ENCODE measurements around the gene TMEM63C. TPM values are rescaled to one million over a fixed set of nuclear protein-coding genes. Genes with fewer than 3 reads are reported as not detected.
"Not testable (repeated sequence)": the region's sequence is repeated elsewhere in the genome, so short reads cannot be mapped to it uniquely, and the experiment has no call there.

TMEM63C gene
- total and polyA plus RNA-seq, 5 donors: 0.03 to 0.23 (median 0.13) TPM; not detected in 1

DNA sequence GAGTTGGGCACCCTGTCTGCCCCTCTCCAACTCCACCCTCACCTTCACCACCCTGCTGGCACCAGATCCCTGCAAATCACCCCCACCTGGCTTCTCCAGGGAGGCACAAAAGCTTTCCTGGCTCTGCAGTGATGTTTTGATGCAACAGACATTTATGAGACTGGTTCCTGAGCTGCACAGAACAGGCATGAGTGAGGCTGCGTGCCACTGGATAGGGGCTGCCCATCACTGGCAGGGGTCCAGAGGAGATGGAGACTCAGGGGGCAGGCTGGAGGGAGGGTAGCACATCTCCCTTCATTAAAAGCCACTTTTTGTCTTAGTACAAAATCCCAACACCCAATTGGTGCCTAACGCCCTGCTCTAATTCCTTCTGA lies 22.7 kb upstream of the TMEM63C start:
- no peaks in the 10 kb centered on the region for H3K9me3 ChIP-seq (ENCODE audit: control insufficient read depth, low read length)
- H3K27me3 ChIP-seq (ENCODE audit: control insufficient read depth, insufficient read depth): no peaks in the 10 kb centered on the region
- H3K4me3 ChIP-seq (ENCODE audit: low read length): no peak overlapping the region
- no peak overlapping the region for H3K27ac ChIP-seq (ENCODE audit: low read length)
- no peak for DNase-seq
- H3K4me1 ChIP-seq (ENCODE audit: control insufficient read depth, insufficient read depth, low read length): peaks cover 2% of the 10 kb centered on the region
- WGBS: 59% methylated on average over 2 of the region's 2 CpGs
- no peak for ATAC-seq
- intact Hi-C loops (cut with DNase I): loop anchor here in 2 of 4 donors (10.0 kb wide), 1 partner anchor 156 kb away; no protein-coding TSS in a partner anchor

GRCh38 chr14:77161011-77161410 lies 20.6 kb upstream of the TMEM63C start:
- WGBS: 72% methylated on average over 4 of the region's 4 CpGs
- ATAC-seq: no peak

DNA sequence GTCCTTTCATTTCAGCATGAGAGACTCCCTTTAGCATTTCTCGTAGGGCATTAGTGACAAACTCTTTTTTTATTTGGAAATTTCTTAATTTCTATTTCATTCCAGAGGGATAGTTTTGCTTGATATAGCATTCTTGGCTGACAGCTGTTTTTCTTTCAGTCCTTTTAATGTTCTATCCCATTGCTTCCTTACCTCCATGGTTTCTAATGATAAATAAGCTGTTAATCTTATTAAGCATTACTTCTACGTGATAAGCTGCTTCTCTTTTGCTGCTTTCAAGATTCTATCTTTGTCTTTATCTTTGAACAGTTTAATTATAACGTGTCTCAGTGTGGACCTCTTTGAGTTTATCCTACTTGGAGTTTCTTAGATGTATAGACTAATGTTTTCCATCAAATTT lies 11.6 kb upstream of the TMEM63C start:
- no peaks in the 10 kb centered on the region for H3K9me3 ChIP-seq (ENCODE audit: control insufficient read depth, low read length)
- no peak for ATAC-seq

More at GRCh38 chr14:77161011-77161410, 20.6 kb upstream of the TMEM63C start:
- Histone ChIP-seq H3K4me1 (ENCODE audit: control insufficient read depth, insufficient read depth, low read length) (no peaks in the 10 kb centered on the region), H3K4me3 (ENCODE audit: low read length) (no peak overlapping the region), H3K27me3 (ENCODE audit: control insufficient read depth, insufficient read depth) (no peaks in the 10 kb centered on the region), H3K27ac (ENCODE audit: low read length) (no peak overlapping the region), H3K9me3 (ENCODE audit: control insufficient read depth, low read length) (no peaks in the 10 kb centered on the region)
- intact Hi-C loops (cut with DNase I): no loop called here
- DNase-seq: no peak

GRCh38 chr14:77172916-77173315 lies 8.7 kb upstream of the TMEM63C start:
- intact Hi-C loops (cut with DNase I): no loop called here
- Histone ChIP-seq H3K4me1 (ENCODE audit: control insufficient read depth, insufficient read depth, low read length) (no peaks in the 10 kb centered on the region), H3K27me3 (ENCODE audit: control insufficient read depth, insufficient read depth) (no peaks in the 10 kb centered on the region), H3K9me3 (ENCODE audit: control insufficient read depth, low read length) (no peaks in the 10 kb centered on the region), H3K4me3 (ENCODE audit: low read length) (no peak overlapping the region), H3K27ac (ENCODE audit: low read length) (no peak overlapping the region)
- WGBS: 74% methylated on average over 5 of the region's 5 CpGs
- DNase-seq: no peak
- ATAC-seq: no peak

More for the DNA sequence above, 11.6 kb upstream of the TMEM63C start:
- intact Hi-C loops (cut with DNase I): no loop called here
- no peaks in the 10 kb centered on the region for H3K4me1 ChIP-seq (ENCODE audit: control insufficient read depth, insufficient read depth, low read length)
- DNase-seq: no peak
- no peak overlapping the region for H3K27ac ChIP-seq (ENCODE audit: low read length)
- H3K27me3 ChIP-seq (ENCODE audit: control insufficient read depth, insufficient read depth): no peaks in the 10 kb centered on the region
- no peak overlapping the region for H3K4me3 ChIP-seq (ENCODE audit: low read length)
- 61% methylated on average over 3 of the region's 3 CpGs for WGBS

DNA sequence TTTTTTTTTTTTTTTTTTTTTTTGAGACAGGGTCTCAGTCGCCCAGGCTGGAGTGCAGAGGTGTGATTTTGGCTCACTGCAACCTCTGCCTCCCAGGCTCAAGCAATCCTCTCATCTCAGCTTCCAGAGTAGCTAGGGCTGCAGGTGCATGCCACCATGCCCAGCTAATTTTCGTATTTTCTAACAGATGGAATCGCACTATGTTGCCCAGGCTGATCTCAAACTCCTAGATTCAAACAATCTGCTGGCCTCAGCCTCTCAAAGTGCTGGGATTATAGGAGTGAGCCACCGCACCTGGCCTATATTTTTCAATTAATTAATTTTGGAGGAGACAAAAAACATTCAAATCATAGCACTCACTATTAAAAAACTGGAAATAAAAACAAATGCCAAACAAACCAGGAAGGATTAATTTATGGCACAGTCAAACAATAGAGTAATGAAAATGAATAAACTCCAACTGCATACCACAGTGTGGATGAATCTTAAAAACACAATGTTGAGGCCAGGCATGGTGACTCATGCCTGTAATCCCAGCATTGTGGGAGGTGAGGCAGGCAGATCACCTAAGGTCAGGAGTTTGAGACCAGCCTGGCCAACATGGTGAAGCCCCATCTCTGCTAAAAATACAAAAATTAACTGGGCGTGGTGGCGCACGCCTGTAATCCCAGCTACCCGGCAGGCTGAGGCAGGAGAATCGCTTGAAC lies 7.5 kb upstream of the TMEM63C start:
- ATAC-seq; H3K9me3 ChIP-seq (ENCODE audit: control insufficient read depth, low read length); intact Hi-C loops (cut with DNase I); H3K4me1 ChIP-seq (ENCODE audit: control insufficient read depth, insufficient read depth, low read length); H3K27me3 ChIP-seq (ENCODE audit: control insufficient read depth, insufficient read depth); H3K27ac ChIP-seq (ENCODE audit: low read length); H3K4me3 ChIP-seq (ENCODE audit: low read length); DNase-seq: not testable (repeated sequence)
- WGBS: 88% methylated on average over 9 of the region's 9 CpGs

DNA sequence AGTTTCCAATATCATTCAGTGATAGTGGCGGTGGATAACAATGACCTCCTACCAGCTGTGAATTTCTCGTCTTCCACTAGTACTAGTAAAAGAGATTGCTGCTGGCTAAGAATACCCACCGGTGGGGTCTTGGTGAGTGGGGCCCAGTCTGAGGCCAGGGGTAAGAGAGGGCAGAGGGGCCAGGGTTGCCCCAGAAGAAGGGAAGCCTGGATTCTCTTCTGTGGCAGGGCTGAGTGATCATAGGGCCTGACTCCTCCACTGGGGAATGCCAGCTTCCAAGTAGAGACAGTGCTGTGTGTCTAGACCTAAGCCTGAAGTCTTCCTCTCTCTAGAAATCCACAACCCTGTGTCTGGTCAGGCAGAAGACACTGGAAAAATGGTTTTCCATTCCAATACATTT lies 5.8 kb upstream of the TMEM63C start:
- DNase-seq (no peak), ATAC-seq (no peak)
- no peak overlapping the region for H3K4me3 ChIP-seq (ENCODE audit: low read length)
- H3K4me1 ChIP-seq (ENCODE audit: control insufficient read depth, insufficient read depth, low read length): no peaks in the 10 kb centered on the region
- no peaks in the 10 kb centered on the region for H3K27me3 ChIP-seq (ENCODE audit: control insufficient read depth, insufficient read depth)
- no peaks in the 10 kb centered on the region for H3K9me3 ChIP-seq (ENCODE audit: control insufficient read depth, low read length)
- 49% methylated on average over 3 of the region's 3 CpGs for WGBS
- H3K27ac ChIP-seq (ENCODE audit: low read length): no peak overlapping the region
- intact Hi-C loops (cut with DNase I): no loop called here

GRCh38 chr14:77177702-77178101 lies 3.9 kb upstream of the TMEM63C start:
- no peak overlapping the region for H3K27ac ChIP-seq (ENCODE audit: low read length)
- ATAC-seq (no peak), DNase-seq (no peak)
- H3K4me1 ChIP-seq (ENCODE audit: control insufficient read depth, insufficient read depth, low read length): peaks cover 1% of the 10 kb centered on the region
- H3K27me3 ChIP-seq (ENCODE audit: control insufficient read depth, insufficient read depth): no peaks in the 10 kb centered on the region
- WGBS: 33% methylated on average over 1 of the region's 1 CpG
- H3K9me3 ChIP-seq (ENCODE audit: control insufficient read depth, low read length): no peaks in the 10 kb centered on the region
- intact Hi-C loops (cut with DNase I): no loop called here
- no peak overlapping the region for H3K4me3 ChIP-seq (ENCODE audit: low read length)

DNA sequence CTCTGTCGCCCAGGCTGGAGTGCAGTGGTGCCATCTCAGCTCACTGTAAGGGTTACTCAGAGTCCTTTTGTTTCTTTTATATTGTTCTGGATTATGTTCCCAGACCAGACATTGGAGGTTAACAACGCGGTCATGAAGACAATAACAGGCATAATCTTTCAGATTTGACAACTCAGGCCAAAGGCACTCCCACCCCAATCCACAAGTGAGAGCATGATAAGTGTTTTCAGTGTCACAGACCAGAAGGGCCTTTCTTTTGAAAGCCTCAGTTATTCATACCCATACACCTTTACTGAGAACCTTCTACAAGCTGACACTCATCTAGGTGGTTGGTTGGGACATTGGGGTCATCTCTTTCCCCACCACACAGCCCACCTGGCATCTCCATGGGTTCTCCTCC lies 2.9 kb upstream of the TMEM63C start:
- DNase-seq (no peak), ATAC-seq (no peak)
- H3K27me3 ChIP-seq (ENCODE audit: control insufficient read depth, insufficient read depth): no peaks in the 10 kb centered on the region
- no peaks in the 10 kb centered on the region for H3K9me3 ChIP-seq (ENCODE audit: control insufficient read depth, low read length)
- peaks cover 1% of the 10 kb centered on the region for H3K4me1 ChIP-seq (ENCODE audit: control insufficient read depth, insufficient read depth, low read length)
- H3K4me3 ChIP-seq (ENCODE audit: low read length): no peak overlapping the region
- intact Hi-C loops (cut with DNase I): no loop called here
- 48% methylated on average over 3 of the region's 3 CpGs for WGBS
- no peak overlapping the region for H3K27ac ChIP-seq (ENCODE audit: low read length)

- no peak for ATAC-seq
- WGBS: 36% methylated on average over 12 of the region's 12 CpGs
- intact Hi-C loops (cut with DNase I): no loop called here
Measured at GRCh38 chr14:77180726-77181602, 634 bp upstream of the TMEM63C start.

DNA sequence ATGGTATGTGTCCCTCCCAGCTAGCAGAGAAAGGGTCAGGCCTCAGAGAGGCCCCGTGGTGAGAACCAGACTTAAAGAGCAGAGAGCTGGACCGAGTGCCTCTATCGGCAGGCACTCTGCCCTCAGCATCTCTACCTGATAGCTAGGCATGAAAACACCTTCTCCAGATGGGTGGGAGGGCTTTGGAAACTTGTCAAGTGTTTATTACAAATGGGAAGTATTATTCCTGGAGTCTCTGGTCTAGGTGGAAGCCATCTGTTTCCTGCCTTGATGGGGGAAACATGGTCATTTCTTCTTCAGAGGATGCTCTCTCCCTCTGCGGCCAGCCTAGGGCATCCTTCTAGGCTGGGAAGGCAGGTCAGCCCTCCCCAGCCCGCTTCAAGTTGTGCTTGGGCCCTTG lies 2.3 kb downstream of the TMEM63C start:
- Histone ChIP-seq H3K9me3 (ENCODE audit: control insufficient read depth, low read length) (no peaks in the 10 kb centered on the region), H3K4me1 (ENCODE audit: control insufficient read depth, insufficient read depth, low read length) (peaks cover 1% of the 10 kb centered on the region), H3K27me3 (ENCODE audit: control insufficient read depth, insufficient read depth) (no peaks in the 10 kb centered on the region), H3K4me3 (ENCODE audit: low read length) (no peak overlapping the region), H3K27ac (ENCODE audit: low read length) (no peak overlapping the region)
- WGBS: 48% methylated on average over 5 of the region's 5 CpGs
- DNase-seq (no peak), ATAC-seq (no peak)
- intact Hi-C loops (cut with DNase I): no loop called here

More at GRCh38 chr14:77180726-77181602, 634 bp upstream of the TMEM63C start:
- DNase-seq: no peak
- Histone ChIP-seq H3K4me1 (ENCODE audit: control insufficient read depth, insufficient read depth, low read length) (peaks cover 1% of the 10 kb centered on the region), H3K27me3 (ENCODE audit: control insufficient read depth, insufficient read depth) (no peaks in the 10 kb centered on the region), H3K27ac (ENCODE audit: low read length) (no peak overlapping the region), H3K4me3 (ENCODE audit: low read length) (no peak overlapping the region), H3K9me3 (ENCODE audit: control insufficient read depth, low read length) (no peaks in the 10 kb centered on the region)

DNA sequence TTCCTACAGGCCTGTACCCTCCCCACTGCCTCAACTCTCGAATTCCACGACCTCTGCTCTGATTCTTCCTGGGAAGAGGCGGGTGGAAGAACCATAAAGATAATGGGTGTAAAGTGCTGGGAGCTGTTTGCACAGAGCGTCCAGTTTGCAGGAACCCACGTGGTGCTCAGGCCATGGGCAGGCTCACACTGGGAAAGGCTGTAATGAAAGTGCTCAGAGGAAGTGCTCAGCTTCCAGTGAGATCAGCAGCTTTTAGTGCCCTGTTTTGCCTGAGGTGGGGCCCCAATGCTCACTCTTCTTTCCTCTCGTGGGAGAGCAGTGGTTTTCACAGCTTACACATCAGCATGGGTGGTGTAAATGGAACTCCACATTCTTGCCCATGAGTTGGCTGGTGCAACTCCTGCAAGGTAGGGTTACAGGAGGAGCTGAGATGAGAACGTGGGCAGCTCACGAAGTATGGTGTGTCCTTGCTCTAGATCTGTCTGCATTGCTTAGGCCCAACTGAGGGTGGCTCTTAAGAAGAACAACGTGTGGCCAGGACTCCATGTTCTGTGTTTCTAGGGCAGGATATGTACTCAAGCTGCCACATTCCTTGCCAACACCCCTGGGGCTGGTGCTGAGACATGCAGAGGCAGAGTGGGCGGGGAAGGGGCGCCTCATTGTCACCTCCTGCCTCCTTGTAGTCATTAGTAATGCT lies 2.9 kb downstream of the TMEM63C start:
- no peak overlapping the region for H3K27ac ChIP-seq (ENCODE audit: low read length)
- H3K27me3 ChIP-seq (ENCODE audit: control insufficient read depth, insufficient read depth): no peaks in the 10 kb centered on the region
- ATAC-seq (no peak), DNase-seq (no peak)
- peaks cover 1% of the 10 kb centered on the region for H3K4me1 ChIP-seq (ENCODE audit: control insufficient read depth, insufficient read depth, low read length)
- 55% methylated on average over 11 of the region's 11 CpGs for WGBS
- no peaks in the 10 kb centered on the region for H3K9me3 ChIP-seq (ENCODE audit: control insufficient read depth, low read length)
- intact Hi-C loops (cut with DNase I): no loop called here
- H3K4me3 ChIP-seq (ENCODE audit: low read length): no peak overlapping the region

Data from right cardiac atrium (tissue), 5 donors.